HepG2 (cell line): Measurements from ENCODE around the gene SUPT6H. TPM values are rescaled to one million over a fixed set of nuclear protein-coding genes. Genes with fewer than 3 reads are reported as not detected.

Experiments used
- ATF4 ChIP-seq, 2 experiments: fragments of 450-650 bp in 1 of 2; sonication (generic) in 1 of 2; formaldehyde crosslinking; IDR thresholded peaks; 2 replicates each; pipeline versions ENCODE4 v1.5.0 to v1.8.0; 2020 to 2022; ENCODE audit warnings: mild to moderate bottlenecking in 1 of 2, missing genetic modification reagents in 1 of 2
- BCL6 ChIP-seq: IDR thresholded peaks from 2 replicates; pipeline ENCODE4 v1.6.1; 2016; ENCODE audit warnings: missing genetic modification reagents, missing compliant biosample characterization
- CCDC6 ChIP-seq: sonication (generic); formaldehyde crosslinking; IDR thresholded peaks from 2 replicates; pipeline ENCODE4 v1.8.1; 2022; ENCODE audit warnings: mild to moderate bottlenecking, missing genetic modification reagents, moderate library complexity
- ERF ChIP-seq: IDR thresholded peaks from 2 replicates; pipeline ENCODE4 v1.6.1; 2018; ENCODE audit warnings: missing biosample characterization, missing genetic modification reagents
- GATAD2A ChIP-seq: IDR thresholded peaks from 2 replicates; pipeline ENCODE4 v1.6.1; 2016
- HOXA5 ChIP-seq: sonication (generic); formaldehyde crosslinking; IDR thresholded peaks from 2 replicates; pipeline ENCODE4 v1.4.0; 2020; ENCODE audit warnings: missing genetic modification reagents
- JDP2 ChIP-seq: sonication (generic); formaldehyde crosslinking; IDR thresholded peaks from 2 replicates; pipeline ENCODE4 v1.8.1; 2022; ENCODE audit warnings: missing genetic modification reagents, borderline replicate concordance
- MED8 ChIP-seq: sonication (generic); formaldehyde crosslinking; IDR thresholded peaks from 2 replicates; pipeline ENCODE4 v1.8.1; 2023; ENCODE audit warnings: mild to moderate bottlenecking, missing genetic modification reagents; ENCODE audit not compliant: insufficient replicate concordance
- MTERF4 ChIP-seq: sonication (generic); formaldehyde crosslinking; IDR thresholded peaks from 2 replicates; pipeline ENCODE4 v1.8.0; 2023; ENCODE audit warnings: mild to moderate bottlenecking, missing genetic modification reagents
- PHF21A ChIP-seq: sonication (generic); formaldehyde crosslinking; IDR thresholded peaks from 2 replicates; pipeline ENCODE4 v1.5.0; 2020; ENCODE audit warnings: mild to moderate bottlenecking, missing genetic modification reagents
- POLR2AphosphoS2 ChIP-seq: IDR thresholded peaks from 2 replicates; pipeline ENCODE4 v1.6.1; 2011; ENCODE audit warnings: low read depth, low read length, improper control_type of control experiment
- PREB ChIP-seq: sonication (generic); formaldehyde crosslinking; IDR thresholded peaks from 2 replicates; pipeline ENCODE4 v1.4.0; 2020; ENCODE audit warnings: missing genetic modification reagents
- SNAPC5 ChIP-seq: sonication (generic); formaldehyde crosslinking; IDR thresholded peaks from 2 replicates; pipeline ENCODE4 v1.8.1; 2023; ENCODE audit warnings: mild to moderate bottlenecking, missing genetic modification reagents, borderline replicate concordance
- TCF12 ChIP-seq, 2 experiments: fragments of 450-650 bp in 1 of 2; sonication (generic) in 1 of 2; formaldehyde crosslinking in 1 of 2; IDR thresholded peaks; 2 replicates each; pipeline versions ENCODE4 v1.6.1 to v1.8.0; 2017 to 2022; ENCODE audit warnings: antibody characterized with exemption in 1 of 2, mild to moderate bottlenecking in 1 of 2, missing genetic modification reagents in 1 of 2, moderate library complexity in 1 of 2
- ZMAT3 ChIP-seq: sonication (generic); formaldehyde crosslinking; conservative IDR thresholded peaks from 2 replicates; pipeline ENCODE4 v1.7.0; 2021; ENCODE audit warnings: missing genetic modification reagents
- ZMYM3 ChIP-seq: sonication (generic); formaldehyde crosslinking; IDR thresholded peaks from 2 replicates; pipeline ENCODE4 v1.5.1; 2020; ENCODE audit warnings: mild to moderate bottlenecking, missing genetic modification reagents
- ZNF12 ChIP-seq: sonication (generic); formaldehyde crosslinking; IDR thresholded peaks from 2 replicates; pipeline ENCODE4 v1.5.0; 2020; ENCODE audit warnings: missing genetic modification reagents
- ZNF678 ChIP-seq: sonication (generic); formaldehyde crosslinking; IDR thresholded peaks from 2 replicates; pipeline ENCODE4 v1.4.0; 2020; ENCODE audit warnings: mild to moderate bottlenecking, missing genetic modification reagents
- polyA plus RNA-seq, 8 experiments: library from polyadenylated mRNA; depleted of rRNA in 3 of 8; stranded (reverse) in 7 of 8; unstranded in 1 of 8; fragments of >200 nt; fragmentation: Illumina TruSeq in 4 of 8; extraction: Trizol in 4 of 8; gene quantifications; 2 replicates each; pipeline versions ENCODE4 v1.2.1 to v1.2.3, GENCODE V29; 2011 to 2016; ENCODE audit warnings: low read depth in 4 of 8, missing spikeins in 1 of 8, mixed read lengths in 1 of 8; ENCODE audit not compliant: insufficient read depth in 1 of 8
- total RNA-seq, 5 experiments: library from RNA; depleted of rRNA; stranded (reverse); fragments of >200 nt; fragmentation: Illumina TruSeq; extraction: Trizol; gene quantifications; 2 replicates each; pipeline ENCODE4 v1.2.3, GENCODE V29; 2016; ENCODE audit warnings: low read depth in 1 of 5
- TF ChIP-seq, protein P1 (sequence below): IDR thresholded peaks from 2 replicates; pipeline ENCODE4 v1.6.1; 2016; ENCODE audit warnings: missing biosample characterization, missing genetic modification reagents, low read depth
- TF ChIP-seq, protein P2 (sequence below): sonication (generic); formaldehyde crosslinking; IDR thresholded peaks from 2 replicates; pipeline ENCODE4 v1.5.0; 2020; ENCODE audit warnings: mild to moderate bottlenecking, low read depth, missing genetic modification reagents, borderline replicate concordance
- TF ChIP-seq, protein P3 (sequence below): sonication (generic); formaldehyde crosslinking; IDR thresholded peaks from 2 replicates; pipeline ENCODE4 v1.8.0; 2022; ENCODE audit warnings: missing genetic modification reagents, mild to moderate bottlenecking, borderline replicate concordance
- TF ChIP-seq, protein P4 (sequence below): sonication (generic); formaldehyde crosslinking; IDR thresholded peaks from 2 replicates; pipeline ENCODE4 v1.5.0; 2020; ENCODE audit warnings: missing genetic modification reagents

The SUPT6H gene
- total and polyA plus RNA-seq, 2 of the 13 experiments (the other 11 are each of a cell fraction or from before 2014, with no cell fraction given): 32.7 to 39.9 TPM

- TF ChIP-seq PHF21A (CRISPR knock-in tag) (no peak), SNAPC5 (no peak), ZMAT3 (CRISPR knock-in tag) (no peak), JDP2 (CRISPR knock-in tag) (no peak), TCF12 (IDR thresholded peaks at IDR 0.05) (no peak), TCF12 (CRISPR knock-in tag; IDR thresholded peaks at IDR 0.05) (no peak), GATAD2A (peak; percentile 51), ZMYM3 (no peak), POLR2AphosphoS2 (no peak), ZNF678 (CRISPR knock-in tag) (no peak), ERF (CRISPR knock-in tag) (peak; percentile 27), ATF4 (CRISPR knock-in tag; IDR thresholded peaks at IDR 0.05) (no peak), MTERF4 (CRISPR knock-in tag) (no peak), PREB (CRISPR knock-in tag) (no peak), MED8 (peak; percentile 57), ZNF12 (0 out of 2 replicates have a peak, but pooled peaks have one; percentile 20), BCL6 (CRISPR knock-in tag) (peak; percentile 48; the same call in 1 of the 2 replicates), HOXA5 (CRISPR knock-in tag) (no peak), CCDC6 (CRISPR knock-in tag) (no peak; the same call in 1 of the 2 replicates)
- TF ChIP-seq, protein P1, sequence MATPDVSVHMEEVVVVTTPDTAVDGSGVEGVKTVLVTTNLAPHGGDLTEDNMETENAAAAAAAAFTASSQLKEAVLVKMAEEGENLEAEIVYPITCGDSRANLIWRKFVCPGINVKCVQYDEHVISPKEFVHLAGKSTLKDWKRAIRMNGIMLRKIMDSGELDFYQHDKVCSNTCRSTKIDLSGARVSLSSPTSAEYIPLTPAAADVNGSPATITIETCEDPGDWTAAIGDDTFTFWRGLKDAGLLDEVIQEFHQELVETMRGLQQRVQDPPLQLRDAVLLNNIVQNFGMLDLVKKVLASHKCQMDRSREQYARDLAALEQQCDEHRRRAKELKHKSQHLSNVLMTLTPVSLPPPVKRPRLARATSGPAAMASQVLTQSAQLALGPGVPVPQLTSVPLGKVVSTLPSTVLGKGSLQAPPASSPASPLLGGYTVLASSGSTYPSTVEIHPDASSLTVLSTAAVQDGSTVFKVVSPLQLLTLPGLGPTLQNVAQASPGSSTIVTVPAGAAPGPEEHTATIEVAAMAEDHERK (CRISPR knock-in tag): no peak
- TF ChIP-seq, protein P2, sequence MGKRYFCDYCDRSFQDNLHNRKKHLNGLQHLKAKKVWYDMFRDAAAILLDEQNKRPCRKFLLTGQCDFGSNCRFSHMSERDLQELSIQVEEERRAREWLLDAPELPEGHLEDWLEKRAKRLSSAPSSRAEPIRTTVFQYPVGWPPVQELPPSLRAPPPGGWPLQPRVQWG (CRISPR knock-in tag): no peak
- TF ChIP-seq, protein P3, sequence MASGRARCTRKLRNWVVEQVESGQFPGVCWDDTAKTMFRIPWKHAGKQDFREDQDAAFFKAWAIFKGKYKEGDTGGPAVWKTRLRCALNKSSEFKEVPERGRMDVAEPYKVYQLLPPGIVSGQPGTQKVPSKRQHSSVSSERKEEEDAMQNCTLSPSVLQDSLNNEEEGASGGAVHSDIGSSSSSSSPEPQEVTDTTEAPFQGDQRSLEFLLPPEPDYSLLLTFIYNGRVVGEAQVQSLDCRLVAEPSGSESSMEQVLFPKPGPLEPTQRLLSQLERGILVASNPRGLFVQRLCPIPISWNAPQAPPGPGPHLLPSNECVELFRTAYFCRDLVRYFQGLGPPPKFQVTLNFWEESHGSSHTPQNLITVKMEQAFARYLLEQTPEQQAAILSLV (CRISPR knock-in tag): no peak; the same call in 1 of the 2 replicates
- TF ChIP-seq, protein P4, sequence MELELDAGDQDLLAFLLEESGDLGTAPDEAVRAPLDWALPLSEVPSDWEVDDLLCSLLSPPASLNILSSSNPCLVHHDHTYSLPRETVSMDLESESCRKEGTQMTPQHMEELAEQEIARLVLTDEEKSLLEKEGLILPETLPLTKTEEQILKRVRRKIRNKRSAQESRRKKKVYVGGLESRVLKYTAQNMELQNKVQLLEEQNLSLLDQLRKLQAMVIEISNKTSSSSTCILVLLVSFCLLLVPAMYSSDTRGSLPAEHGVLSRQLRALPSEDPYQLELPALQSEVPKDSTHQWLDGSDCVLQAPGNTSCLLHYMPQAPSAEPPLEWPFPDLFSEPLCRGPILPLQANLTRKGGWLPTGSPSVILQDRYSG (CRISPR knock-in tag): no peak
Observed at GRCh38 chr17:28744104-28744971, 82.3 kb downstream of the SUPT6H start (continued).
